ENCODE data around the gene NADK.

The NADK gene, protein sequence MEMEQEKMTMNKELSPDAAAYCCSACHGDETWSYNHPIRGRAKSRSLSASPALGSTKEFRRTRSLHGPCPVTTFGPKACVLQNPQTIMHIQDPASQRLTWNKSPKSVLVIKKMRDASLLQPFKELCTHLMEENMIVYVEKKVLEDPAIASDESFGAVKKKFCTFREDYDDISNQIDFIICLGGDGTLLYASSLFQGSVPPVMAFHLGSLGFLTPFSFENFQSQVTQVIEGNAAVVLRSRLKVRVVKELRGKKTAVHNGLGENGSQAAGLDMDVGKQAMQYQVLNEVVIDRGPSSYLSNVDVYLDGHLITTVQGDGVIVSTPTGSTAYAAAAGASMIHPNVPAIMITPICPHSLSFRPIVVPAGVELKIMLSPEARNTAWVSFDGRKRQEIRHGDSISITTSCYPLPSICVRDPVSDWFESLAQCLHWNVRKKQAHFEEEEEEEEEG

GRCh38 chr1:1777950-1778662, at the start of gene NADK:
TSS of gene NADK (minus strand) at chr1:1778470. CDS start at chr1:1765406, 13,064 bp downstream.
- peak; percentile 70 for DNase-seq

DNA sequence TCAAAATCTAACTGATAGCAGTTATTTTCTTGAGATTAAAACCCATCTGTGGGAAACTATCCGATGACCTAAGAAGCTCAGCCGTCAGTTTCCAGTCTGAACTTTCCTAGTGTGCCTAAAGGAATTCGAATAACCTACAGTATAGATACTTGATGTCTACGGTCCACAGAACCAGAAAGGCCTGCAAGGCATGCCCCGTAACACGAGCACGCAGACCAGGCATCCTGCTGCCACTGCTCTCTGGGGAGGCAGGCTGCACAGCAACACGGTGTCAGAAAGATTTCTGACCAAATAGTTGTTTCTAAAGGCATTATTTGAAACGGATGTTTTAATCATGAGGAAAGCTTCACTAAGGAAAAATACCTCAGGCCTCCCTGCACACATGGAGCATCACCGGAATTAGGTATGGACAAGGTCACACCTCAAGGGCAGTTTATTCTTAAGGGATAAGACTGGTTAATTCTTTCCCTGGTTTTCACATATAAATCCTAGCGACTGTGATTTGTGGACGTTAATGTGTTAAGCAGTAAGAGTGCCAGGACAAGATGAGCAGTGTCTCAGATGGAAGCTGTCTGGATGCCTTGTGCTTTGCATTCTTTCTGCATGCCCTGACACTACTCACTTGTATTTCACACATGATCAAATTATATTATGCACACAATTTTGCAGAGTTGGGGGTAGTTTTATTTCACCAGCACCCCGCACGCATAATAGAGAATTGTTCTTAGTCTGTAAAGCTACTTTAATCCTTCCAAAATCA, 49.0 kb upstream of the NADK start:
- no peak for DNase-seq

GRCh38 chr1:1826356-1827088, 48.3 kb upstream of the NADK start:
- no peak for DNase-seq

DNA sequence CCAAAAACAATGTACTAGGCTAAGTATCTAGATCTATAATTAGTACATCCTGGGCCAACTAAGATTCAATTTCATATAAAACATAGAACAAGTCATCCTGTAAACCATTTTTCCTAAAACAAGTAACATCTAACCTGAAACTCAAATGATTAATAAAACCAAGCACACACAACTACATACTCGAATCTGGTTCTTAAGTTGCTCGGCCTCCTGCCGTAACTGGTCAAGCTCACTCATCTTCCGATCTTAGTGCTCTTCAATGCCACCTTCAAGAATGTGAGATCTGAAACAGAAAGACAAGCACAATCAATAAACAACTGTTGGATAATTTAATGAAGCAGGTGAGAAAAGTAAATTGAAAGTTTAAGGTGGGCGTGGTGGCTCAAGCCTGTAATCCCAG, 46.9 kb upstream of the NADK start:
- no peak for DNase-seq

DNA sequence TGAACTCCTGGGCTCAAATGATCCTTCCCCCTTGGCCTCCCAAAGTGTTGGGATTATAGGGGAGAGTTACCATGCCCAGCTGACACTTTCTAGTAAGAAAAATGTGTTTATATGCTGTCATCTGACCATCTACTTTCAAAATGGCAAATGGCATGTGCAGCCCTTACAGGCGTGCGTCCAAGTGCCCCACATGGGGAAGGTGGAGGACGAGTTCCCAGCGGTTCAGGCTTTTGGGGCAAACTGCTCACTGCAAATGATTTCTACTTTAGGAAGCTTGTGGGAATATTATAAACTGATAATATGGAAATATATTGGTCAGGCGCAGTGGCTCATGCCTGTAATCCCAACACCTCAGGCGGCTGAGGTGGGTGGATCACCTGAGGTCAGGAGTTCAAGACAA, 41.5 kb upstream of the NADK start:
- no peak for DNase-seq

GRCh38 chr1:1817221-1817620, 39.0 kb upstream of the NADK start:
- no peak for DNase-seq

DNA sequence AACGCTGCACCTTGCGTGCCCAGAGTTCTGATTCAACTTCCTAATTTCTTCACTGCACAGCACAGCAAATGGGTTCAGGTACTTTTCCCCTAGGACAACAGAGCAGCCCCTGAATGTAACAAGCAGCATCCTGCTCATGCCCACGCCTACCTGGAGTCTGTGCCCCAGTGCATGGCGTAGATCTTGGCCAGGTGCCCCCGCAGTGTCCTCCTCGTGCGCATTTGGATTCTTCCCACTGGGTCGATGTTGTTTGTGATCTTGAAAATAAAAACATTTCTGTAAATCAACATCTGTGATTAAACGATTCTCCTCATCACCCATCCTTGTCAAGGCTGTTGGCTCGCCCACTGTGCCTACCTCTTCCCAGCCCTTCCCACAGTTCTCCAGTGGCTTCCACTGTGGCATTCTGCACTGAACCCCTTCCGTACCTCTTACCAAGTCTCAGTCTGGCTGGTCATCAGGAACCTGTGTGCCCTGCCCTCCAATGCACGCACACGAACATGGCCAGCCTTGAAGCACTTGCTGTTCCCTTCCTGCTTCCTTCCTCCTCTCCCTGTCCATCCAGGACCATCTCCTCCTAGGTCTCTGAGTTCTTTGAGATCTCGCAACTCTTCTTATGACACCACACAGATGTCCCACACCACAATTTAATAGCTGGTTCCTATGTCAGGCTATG, 37.5 kb upstream of the NADK start:
- DNase-seq: no peak

GRCh38 chr1:1809489-1809888, 31.2 kb upstream of the NADK start:
- no peak for DNase-seq

- DNase-seq: no peak
Observed at GRCh38 chr1:1808206-1808605, 29.9 kb upstream of the NADK start.

- no peak for DNase-seq
Observed at GRCh38 chr1:1806890-1807289, 28.6 kb upstream of the NADK start.

DNA sequence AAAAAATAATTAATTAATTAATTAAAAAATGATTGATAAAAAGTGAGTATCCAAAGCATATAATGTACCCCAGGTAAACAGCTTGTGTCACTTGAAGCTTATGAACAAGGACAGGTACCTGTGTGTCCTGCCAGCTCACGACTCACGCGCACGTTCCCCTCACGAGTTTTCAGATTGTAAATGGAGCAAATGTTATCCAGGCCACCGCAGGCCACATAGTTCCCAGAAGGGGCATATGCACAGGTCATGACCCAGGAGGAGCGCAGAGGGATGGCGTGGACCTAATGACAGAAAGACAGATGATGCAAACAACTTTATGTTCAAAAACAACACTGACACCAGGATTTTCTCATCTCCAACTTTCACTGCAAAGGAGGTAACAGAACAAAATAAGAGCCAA, 26.0 kb upstream of the NADK start:
- DNase-seq: no peak

DNA sequence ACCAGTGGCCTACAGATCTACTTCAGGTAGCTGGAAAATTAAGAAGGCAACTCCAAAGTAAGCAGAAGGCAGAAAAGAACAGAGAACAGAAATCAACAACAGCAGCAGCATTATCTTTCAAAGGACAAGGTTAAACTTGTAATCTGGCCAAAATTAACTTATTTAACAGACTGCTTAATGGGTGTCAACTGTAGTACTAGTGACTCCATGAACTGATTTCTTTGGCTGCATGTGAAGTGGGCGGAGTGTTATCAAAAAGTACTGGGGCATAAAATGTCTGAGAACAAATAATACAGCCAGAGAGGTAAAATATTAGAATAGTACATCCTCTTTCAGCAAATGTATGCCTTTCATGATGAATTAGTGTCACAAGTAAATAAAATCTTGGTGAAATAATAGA, 24.6 kb upstream of the NADK start:
- DNase-seq: no peak

DNA sequence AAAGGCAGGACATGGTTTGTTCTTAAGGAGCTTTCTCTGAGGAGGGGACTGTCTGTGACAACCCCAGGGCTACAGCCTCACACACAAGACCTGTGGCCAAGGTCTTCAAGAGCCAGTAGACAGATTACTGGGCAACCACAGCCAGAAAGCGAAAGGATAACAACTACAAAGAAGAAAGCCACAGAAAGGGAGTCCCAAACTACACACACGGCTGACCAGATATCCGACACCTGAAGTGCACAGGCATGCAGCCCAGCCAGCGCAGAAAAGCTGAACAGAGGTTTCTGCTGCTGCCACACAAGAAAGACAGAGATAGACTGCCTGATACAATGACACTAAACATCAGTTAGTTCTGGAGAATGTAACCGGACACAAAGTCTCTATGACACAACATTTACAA, 21.4 kb upstream of the NADK start:
- DNase-seq: no peak

GRCh38 chr1:1797731-1798341, 19.6 kb upstream of the NADK start:
- DNase-seq: no peak

DNA sequence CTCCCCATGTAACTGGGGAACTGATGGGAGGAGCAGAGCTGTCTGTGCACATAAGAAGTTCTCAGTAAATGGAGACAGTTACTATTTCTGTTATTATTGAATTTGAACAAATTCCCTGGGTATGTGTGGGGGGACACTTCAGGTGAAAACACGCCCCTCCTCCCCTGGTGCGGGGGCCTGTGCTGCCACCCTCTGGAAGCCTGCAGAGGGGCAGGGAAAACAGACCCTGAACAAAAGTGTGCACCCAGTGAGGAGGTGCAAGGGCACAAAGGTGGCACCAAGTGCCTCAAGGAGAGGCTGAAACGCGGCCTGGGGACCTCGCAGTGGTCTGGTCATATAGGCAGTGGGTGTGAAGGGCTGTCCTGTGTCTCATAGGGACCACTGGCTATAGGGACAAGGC, 18.2 kb upstream of the NADK start:
- no peak for DNase-seq

- no peak for DNase-seq
Observed at GRCh38 chr1:1794999-1795398, 16.7 kb upstream of the NADK start.

DNA sequence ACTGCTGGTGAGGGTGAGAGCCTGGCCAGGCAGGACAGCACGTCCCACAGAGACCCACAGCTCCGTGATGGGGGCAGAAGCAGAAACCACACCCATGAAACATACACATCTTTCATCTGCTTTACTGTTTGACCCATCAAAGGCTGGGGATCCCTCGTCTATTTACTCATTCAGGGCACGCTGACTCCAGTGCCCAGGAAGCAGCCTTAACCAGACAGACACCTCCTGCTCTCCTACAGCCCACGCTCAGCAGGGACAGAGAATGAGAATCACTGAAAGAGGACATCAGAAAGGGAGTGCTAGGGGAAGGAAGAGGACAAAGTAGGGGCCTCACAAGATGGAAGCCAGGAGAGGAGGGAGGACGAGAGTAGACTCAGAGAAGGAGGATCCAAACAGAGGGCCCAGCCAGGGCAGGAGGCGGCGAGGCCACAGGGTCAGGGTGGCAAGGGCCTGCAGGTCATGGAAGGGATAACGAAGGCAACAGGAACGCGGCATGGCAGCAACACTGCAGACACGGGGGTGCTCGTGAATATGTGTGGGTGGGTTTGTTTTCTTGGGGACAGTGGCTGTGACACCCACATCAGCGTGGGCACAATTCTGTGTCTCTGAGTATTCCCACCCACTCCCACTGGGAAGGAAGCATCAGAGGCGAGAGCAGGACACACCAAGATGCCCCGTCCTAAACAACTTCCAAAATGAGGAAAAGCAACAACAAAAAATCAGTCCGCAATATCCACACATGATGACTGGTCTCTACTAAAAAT, 15.4 kb upstream of the NADK start:
- DNase-seq: no peak

DNA sequence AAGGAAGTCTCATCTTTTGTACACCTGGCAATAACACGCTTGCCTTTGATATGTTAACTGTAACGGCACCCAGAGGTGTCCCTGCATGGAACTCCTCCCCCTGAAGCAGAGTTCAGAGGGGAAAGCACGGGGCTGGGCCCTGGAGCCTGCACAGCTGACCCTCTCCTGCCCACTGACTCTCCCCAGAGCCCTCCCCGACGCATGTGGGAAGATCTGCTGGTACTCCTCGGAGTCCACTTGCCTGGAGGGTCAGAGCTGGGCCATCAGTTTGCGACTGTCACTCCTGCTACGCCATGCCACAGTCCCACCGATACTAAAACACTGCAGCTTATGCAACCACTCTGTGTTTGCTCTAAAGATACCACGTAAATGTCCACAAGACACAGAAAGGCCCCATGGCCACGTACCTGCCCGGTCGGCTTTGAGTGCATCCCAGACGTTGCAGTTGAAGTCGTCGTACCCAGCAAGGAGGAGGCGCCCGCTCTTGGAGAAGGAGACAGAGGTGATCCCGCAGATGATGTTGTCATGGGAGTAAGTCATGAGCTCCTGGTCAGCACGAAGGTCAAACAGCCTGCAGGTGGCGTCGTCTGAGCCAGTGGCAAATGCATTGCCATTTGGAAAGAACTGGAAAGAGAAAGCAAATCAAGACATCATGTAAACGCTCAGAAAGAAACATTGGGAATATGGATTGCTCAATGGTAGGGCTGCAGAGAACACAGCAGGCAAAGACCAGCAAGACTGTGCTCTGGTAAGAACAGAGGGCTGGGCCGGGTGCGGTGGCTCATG, 10.6 kb upstream of the NADK start:
- DNase-seq: no peak

DNA sequence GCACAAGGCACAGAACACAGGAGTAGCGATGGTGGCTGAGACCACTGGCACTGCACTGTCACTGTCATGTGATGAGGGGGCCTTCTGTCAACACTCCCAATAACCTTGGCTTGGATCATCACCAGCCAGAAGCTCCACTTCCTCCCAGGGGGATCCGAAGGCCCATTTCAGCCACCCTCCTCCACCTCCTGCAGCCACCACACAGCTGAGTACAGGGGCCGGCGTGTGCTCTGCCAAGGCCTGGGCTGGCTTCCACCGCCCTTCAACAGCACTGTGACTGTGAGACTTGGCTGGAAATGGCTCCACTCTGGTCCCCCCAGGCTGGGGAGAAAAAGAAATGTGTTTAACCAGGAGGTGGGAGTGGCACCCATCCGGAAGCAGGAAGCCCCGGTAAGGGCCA, 9.9 kb upstream of the NADK start:
- no peak for DNase-seq
